ENCODE results near the gene MVB12B. TPM values are rescaled to one million over a fixed set of nuclear protein-coding genes. Genes with fewer than 3 reads are reported as not detected.

The MVB12B gene
- total and polyA plus RNA-seq, 3 donors from 2014 or later, result 13.6 to 30.7 (median 26.2) TPM

DNA sequence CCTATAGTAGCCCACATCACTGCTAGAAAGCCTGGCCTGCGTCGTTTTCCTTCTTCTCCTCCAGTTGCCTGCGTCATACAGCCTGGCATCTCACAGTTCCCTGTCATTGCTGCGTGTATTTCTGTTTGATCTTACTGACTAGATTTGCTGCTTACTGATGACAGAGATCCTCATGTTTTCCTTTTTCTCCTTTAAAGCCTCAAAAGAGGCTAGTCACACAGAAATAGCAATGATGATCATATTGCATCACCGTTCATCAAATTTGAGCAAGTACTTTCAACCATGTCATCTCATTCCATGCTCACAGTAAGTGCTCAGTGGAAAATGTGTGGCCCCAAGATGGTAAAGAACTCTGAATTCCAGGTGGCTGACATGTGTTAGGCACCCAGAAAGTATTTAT is 76.8 kb downstream of the MVB12B start:
- DNase-seq, result no peak
- Histone ChIP-seq H3K4me3 (no peak overlapping the region), H3K27ac (no peak overlapping the region), H3K4me1 (peaks cover 11% of the 10 kb centered on the region), H3K27me3 (no peaks in the 10 kb centered on the region), H3K36me3 (ENCODE audit: low read depth, missing control alignments) (no peaks in the 10 kb centered on the region), H3K9me3 (no peaks in the 10 kb centered on the region)
- TF ChIP-seq, protein P1, sequence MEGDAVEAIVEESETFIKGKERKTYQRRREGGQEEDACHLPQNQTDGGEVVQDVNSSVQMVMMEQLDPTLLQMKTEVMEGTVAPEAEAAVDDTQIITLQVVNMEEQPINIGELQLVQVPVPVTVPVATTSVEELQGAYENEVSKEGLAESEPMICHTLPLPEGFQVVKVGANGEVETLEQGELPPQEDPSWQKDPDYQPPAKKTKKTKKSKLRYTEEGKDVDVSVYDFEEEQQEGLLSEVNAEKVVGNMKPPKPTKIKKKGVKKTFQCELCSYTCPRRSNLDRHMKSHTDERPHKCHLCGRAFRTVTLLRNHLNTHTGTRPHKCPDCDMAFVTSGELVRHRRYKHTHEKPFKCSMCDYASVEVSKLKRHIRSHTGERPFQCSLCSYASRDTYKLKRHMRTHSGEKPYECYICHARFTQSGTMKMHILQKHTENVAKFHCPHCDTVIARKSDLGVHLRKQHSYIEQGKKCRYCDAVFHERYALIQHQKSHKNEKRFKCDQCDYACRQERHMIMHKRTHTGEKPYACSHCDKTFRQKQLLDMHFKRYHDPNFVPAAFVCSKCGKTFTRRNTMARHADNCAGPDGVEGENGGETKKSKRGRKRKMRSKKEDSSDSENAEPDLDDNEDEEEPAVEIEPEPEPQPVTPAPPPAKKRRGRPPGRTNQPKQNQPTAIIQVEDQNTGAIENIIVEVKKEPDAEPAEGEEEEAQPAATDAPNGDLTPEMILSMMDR (IDR thresholded peaks at IDR 0.05), result no peak
- no peak for TF ChIP-seq POLR2A (IDR thresholded peaks at IDR 0.05)
- WGBS, 2 donors, result 86 to 92% methylated on average over 5 of the region's 5 CpGs
- intact Hi-C loops (cut with DNase I; ENCODE audit: low total_unique reads), result loop anchor here (10.0 kb wide), 1 partner anchor 99 kb away; no protein-coding TSS in a partner anchor

DNA sequence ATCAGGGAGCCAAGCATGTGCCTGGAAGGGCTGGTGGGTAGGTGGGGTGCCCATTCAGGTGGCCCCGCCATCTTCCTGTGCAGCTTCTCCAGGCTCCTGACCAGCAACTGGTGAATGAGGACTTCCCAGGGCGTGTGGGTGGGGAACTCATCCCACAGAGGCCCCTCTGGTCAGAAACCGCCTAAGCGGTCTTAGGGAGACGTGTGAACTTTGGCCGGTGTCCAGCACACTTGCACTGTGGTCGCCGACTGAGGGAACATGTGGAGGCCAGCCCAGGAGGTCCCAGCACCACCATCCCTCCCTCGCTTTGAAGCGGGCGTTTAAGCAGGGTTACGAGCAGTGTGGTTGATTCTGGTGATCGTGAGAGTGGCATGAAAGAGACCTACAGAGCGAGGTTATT is 77.8 kb downstream of the MVB12B start:
- peaks cover 11% of the 10 kb centered on the region for H3K4me1 ChIP-seq
- no peak overlapping the region for H3K27ac ChIP-seq
- 84 to 90% methylated on average over 13 to 14 of the region's 14 CpGs for WGBS, 2 donors
- H3K9me3 ChIP-seq, result no peaks in the 10 kb centered on the region
- DNase-seq, result no peak
- TF ChIP-seq POLR2A (IDR thresholded peaks at IDR 0.05), result no peak
- TF ChIP-seq, protein P1 (IDR thresholded peaks at IDR 0.05), result no peak
- H3K27me3 ChIP-seq, result no peaks in the 10 kb centered on the region
- H3K4me3 ChIP-seq, result no peak overlapping the region
- no peaks in the 10 kb centered on the region for H3K36me3 ChIP-seq (ENCODE audit: low read depth, missing control alignments)
- intact Hi-C loops (cut with DNase I; ENCODE audit: low total_unique reads), result loop anchor here (10.0 kb wide), 1 partner anchor 100 kb away; no protein-coding TSS in a partner anchor

DNA sequence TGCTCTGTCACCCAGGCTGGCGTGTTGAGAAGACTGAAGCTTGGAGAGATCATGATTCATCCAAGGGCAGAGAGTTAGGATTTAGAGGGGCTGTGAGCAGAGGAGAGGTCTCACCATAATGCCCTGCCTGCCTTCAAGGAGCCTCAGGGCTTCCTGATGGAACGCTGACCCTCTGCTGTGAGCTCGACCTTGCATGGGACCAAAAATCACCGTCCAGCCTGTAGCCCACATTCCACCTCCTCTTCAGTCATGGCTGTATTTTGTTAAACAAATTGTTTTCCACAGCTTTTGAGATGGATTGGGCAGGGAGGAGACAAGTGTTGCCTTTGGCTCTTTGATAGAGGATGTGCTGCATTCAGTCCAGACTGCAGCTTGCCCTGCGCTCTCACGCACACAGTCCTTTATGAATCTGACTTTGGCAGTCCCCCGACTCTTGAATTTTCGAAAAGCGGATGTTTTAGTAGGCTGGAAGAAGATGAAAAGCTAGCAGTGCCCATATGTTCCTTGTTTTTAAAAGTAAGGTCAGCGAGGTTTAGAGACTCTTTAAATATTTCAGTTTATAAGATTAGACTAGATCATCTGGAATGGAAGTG is 79.5 kb downstream of the MVB12B start:
- Histone ChIP-seq H3K27me3 (no peaks in the 10 kb centered on the region), H3K9me3 (no peaks in the 10 kb centered on the region), H3K4me3 (no peak overlapping the region), H3K27ac (no peak overlapping the region), H3K36me3 (ENCODE audit: low read depth, missing control alignments) (no peaks in the 10 kb centered on the region), H3K4me1 (peaks cover 11% of the 10 kb centered on the region)
- 66 to 73% methylated on average over 10 of the region's 10 CpGs for WGBS, 2 donors
- no peak for DNase-seq
- TF ChIP-seq POLR2A (IDR thresholded peaks at IDR 0.05), result no peak
- TF ChIP-seq, protein P1 (IDR thresholded peaks at IDR 0.05), result no peak
- intact Hi-C loops (cut with DNase I; ENCODE audit: low total_unique reads), result loop anchor here (10.0 kb wide), 1 partner anchor 101 kb away; no protein-coding TSS in a partner anchor

DNA sequence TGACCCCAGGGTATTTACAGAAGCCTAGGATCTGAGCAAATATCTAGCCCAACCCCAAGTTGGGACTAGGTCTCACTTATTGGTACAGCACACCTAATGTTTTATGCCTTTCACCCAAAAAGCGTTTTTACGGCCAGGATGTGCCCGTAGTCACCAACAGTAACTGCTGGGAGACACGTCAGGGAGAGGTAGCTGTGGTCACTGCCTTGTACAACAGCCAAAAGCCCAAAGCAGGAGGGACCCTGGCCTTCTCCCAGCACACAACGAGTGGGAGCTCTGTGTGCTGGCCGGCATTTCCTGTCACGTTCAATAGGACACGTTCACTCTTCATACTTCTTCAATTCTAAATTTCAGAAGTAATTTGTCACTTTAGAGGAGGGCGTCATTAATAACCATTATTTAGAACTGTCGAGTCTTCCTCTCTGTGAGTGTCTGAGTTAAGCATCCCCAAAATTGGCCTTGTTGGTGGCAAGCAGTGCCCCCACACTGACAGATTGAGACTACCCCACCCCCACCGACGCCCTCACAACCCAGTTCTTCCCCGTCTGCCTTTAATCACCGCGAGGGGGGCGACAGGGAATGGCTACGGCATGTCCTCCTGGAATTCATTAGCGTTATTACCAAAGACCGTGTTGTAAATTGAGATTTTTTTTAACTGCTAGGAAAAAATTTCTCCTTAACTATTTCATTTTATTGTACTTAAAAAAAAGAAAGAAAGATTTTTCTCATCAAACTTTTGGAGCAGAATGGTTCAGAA is 80.7 kb downstream of the MVB12B start:
- Histone ChIP-seq H3K27ac (no peak overlapping the region), H3K4me1 (peaks cover 11% of the 10 kb centered on the region), H3K9me3 (no peaks in the 10 kb centered on the region), H3K4me3 (no peak overlapping the region), H3K36me3 (ENCODE audit: low read depth, missing control alignments) (no peaks in the 10 kb centered on the region), H3K27me3 (no peaks in the 10 kb centered on the region)
- intact Hi-C loops (cut with DNase I; ENCODE audit: low total_unique reads), result loop anchor here (10.0 kb wide), 1 partner anchor 102 kb away; no protein-coding TSS in a partner anchor
- no peak for DNase-seq
- TF ChIP-seq, protein P1 (IDR thresholded peaks at IDR 0.05), result no peak
- no peak for TF ChIP-seq POLR2A (IDR thresholded peaks at IDR 0.05)
- WGBS, 2 donors, result 52 to 61% methylated on average over 19 of the region's 19 CpGs

Measured in testis (tissue), 3 donors.